GM12878 (cell line): ENCODE measurements around the gene OR4N5. TPM values are rescaled to one million over a fixed set of nuclear protein-coding genes. Genes with fewer than 3 reads are reported as not detected.

ENCODE experiments used
- ATAC-seq: fragments of 200-7000 bp; cut with Tn5 transposase; 3 replicates; pipeline ENCODE4 v1.9.1; 2020; ENCODE audit warnings: mild to moderate bottlenecking, moderate library complexity
- BruUV-seq: library from RNA; stranded (reverse); fragments of 400-500 nt; replicated peaks from 2 replicates; lab custom pipeline; 2021; lab: Mats Ljungman, UMichigan
- CTCF ChIA-PET: fragments of 300-600 bp; sonication (Branson Sonifier 250); formaldehyde crosslinking; extraction: SDS; loops from one replicate; lab custom pipeline; 2021; ENCODE audit warnings: inconsistent platforms; lab: Yijun Ruan, JAX
- POLR2A ChIA-PET: fragments of 350-600 bp; formaldehyde crosslinking; extraction: SDS; loops from one replicate; lab custom pipeline; 2021; ENCODE audit warnings: inconsistent platforms; lab: Charles Lee
- RAD21 ChIA-PET: fragments of 300-600 bp; sonication (Branson Sonifier 250); formaldehyde crosslinking; loops from one replicate; lab custom pipeline; 2023; ENCODE audit warnings: antibody characterized with exemption; ENCODE audit not compliant: unreplicated experiment; lab: Charles Lee
- SMC1A ChIA-PET: fragments of 300-600 bp; sonication (Branson Sonifier 250); formaldehyde crosslinking; loops from one replicate; lab custom pipeline; 2023; ENCODE audit not compliant: unreplicated experiment, uncharacterized antibody; lab: Charles Lee
- DNase-seq: peaks from one replicate; pipeline ENCODE4 v3.0.0-alpha.2; 2011; ENCODE audit warnings: low read depth, low spot score
- FAIRE-seq: peaks from 3 replicates; lab custom pipeline; 2011; peaks lifted over from hg19 to GRCh38; lab: Jason Lieb, UNC
- H2AFZ ChIP-seq: 2 replicates; pipeline ENCODE4 v1.6.0; 2011; ENCODE audit warnings: low read depth, low read length, control low read depth; ENCODE audit not compliant: control insufficient read depth
- H3K27ac ChIP-seq: 2 replicates; pipeline ENCODE4 v1.5.1; 2011; ENCODE audit warnings: control low read depth; ENCODE audit not compliant: control insufficient read depth, insufficient read depth
- H3K27me3 ChIP-seq, 2 experiments: replicated peaks in 1 of 2; 2 replicates each; pipeline versions ENCODE4 v1.6.0 to v1.6.1; 2011; ENCODE audit warnings: low read length in 1 of 2; ENCODE audit not compliant: control insufficient read depth in 2 of 2, insufficient read depth in 2 of 2
- H3K36me3 ChIP-seq, 2 experiments: 2 replicates each; pipeline ENCODE4 v1.5.1; 2011; ENCODE audit warnings: low read length in 1 of 2; ENCODE audit not compliant: control insufficient read depth in 2 of 2, insufficient read depth in 2 of 2
- H3K4me1 ChIP-seq: 2 replicates; pipeline ENCODE4 v1.6.1; 2011; ENCODE audit warnings: mild to moderate bottlenecking, low read length, moderate library complexity, mixed read lengths; ENCODE audit not compliant: control insufficient read depth, insufficient read depth
- H3K4me2 ChIP-seq: 2 replicates; pipeline ENCODE4 v1.6.0; 2011; ENCODE audit warnings: control low read depth; ENCODE audit not compliant: control insufficient read depth, insufficient read depth
- H3K4me3 ChIP-seq: fragments of 200-600 bp; sonication (generic); 2 replicates; pipeline ENCODE4 v1.5.1; 2016
- H3K79me2 ChIP-seq: 2 replicates; pipeline ENCODE4 v1.6.0; 2011; ENCODE audit warnings: low read length; ENCODE audit not compliant: control insufficient read depth, insufficient read depth
- H3K9ac ChIP-seq: 2 replicates; pipeline ENCODE4 v1.8.0; 2011; ENCODE audit warnings: low read length, control low read depth, mixed read lengths; ENCODE audit not compliant: control insufficient read depth, insufficient read depth
- H3K9me3 ChIP-seq: replicated peaks from 3 replicates; pipeline ENCODE4 v1.5.1; 2011; ENCODE audit warnings: mild to moderate bottlenecking, low read length; ENCODE audit not compliant: control insufficient read depth, insufficient read depth
- H4K20me1 ChIP-seq: 2 replicates; pipeline ENCODE4 v1.6.0; 2011; ENCODE audit not compliant: control insufficient read depth, insufficient read depth
- BHLHE40 ChIP-seq, 2 experiments: fragments of 450-650 bp in 1 of 2; IDR thresholded peaks; 2 replicates each; pipeline ENCODE4 v1.6.1; 2011 to 2017; ENCODE audit warnings: low read depth in 2 of 2, borderline replicate concordance in 1 of 2, improper control_type of control experiment in 1 of 2, low read length in 1 of 2, mild to moderate bottlenecking in 1 of 2
- BMI1 ChIP-seq: fragments of 450-650 bp; IDR thresholded peaks from 2 replicates; pipeline ENCODE4 v1.6.1; 2016; ENCODE audit warnings: mild to moderate bottlenecking, moderate library complexity, borderline replicate concordance
- MTA3 ChIP-seq: IDR thresholded peaks from 2 replicates; pipeline ENCODE4 v1.6.1; 2012; ENCODE audit warnings: low read length, inconsistent platforms, borderline replicate concordance
- MYB ChIP-seq: fragments of 150-350 bp; IDR thresholded peaks from 2 replicates; pipeline ENCODE4 v1.6.1; 2014; ENCODE audit warnings: mild to moderate bottlenecking, low read depth, low read length, borderline replicate concordance
- NFYB ChIP-seq: IDR thresholded peaks from 2 replicates; pipeline ENCODE4 v1.6.1; 2011; ENCODE audit warnings: low read depth, mild to moderate bottlenecking, low read length, improper control_type of control experiment, moderate library complexity; ENCODE audit not compliant: insufficient read depth
- POLR2A ChIP-seq: IDR thresholded peaks from 2 replicates; pipeline ENCODE4 v1.6.1; 2011; ENCODE audit warnings: low read depth, mild to moderate bottlenecking, low read length
- POLR2AphosphoS2 ChIP-seq: IDR thresholded peaks from 2 replicates; pipeline ENCODE4 v1.6.1; 2011; ENCODE audit warnings: low read depth, mild to moderate bottlenecking, low read length, improper control_type of control experiment, moderate library complexity
- RCOR1 ChIP-seq: conservative IDR thresholded peaks from 2 replicates; pipeline ENCODE4 v1.6.1; 2012; ENCODE audit warnings: low read depth, low read length, improper control_type of control experiment
- RFX5 ChIP-seq: IDR thresholded peaks from 2 replicates; pipeline ENCODE4 v1.6.1; 2011; ENCODE audit warnings: low read depth, low read length, improper control_type of control experiment
- SREBF1 ChIP-seq: IDR thresholded peaks from 2 replicates; pipeline ENCODE4 v1.6.1; 2012; ENCODE audit warnings: mild to moderate bottlenecking, low read length
- SUZ12 ChIP-seq: fragments of 200-600 bp; sonication (generic); IDR thresholded peaks from one replicate; pipeline ENCODE4 v1.6.1; 2018; ENCODE audit warnings: antibody characterized with exemption, mild to moderate bottlenecking; ENCODE audit not compliant: unreplicated experiment
- YY1 ChIP-seq: IDR thresholded peaks from 2 replicates; pipeline ENCODE4 v1.6.1; 2011; ENCODE audit warnings: low read depth, mild to moderate bottlenecking, low read length
- ZSCAN29 ChIP-seq: fragments of 450-650 bp; IDR thresholded peaks from 2 replicates; pipeline ENCODE4 v1.6.1; 2017; ENCODE audit warnings: mild to moderate bottlenecking, moderate library complexity
- WGBS: methylation state at CpG from one replicate; pipeline ENCODE4 v1.1.6; 2016; ENCODE audit warnings: low lambda C conversion rate; ENCODE audit not compliant: insufficient replicate concordance, insufficient coverage; ENCODE audit errors: missing lambda C conversion rate; 5-methylcytosine and 5-hydroxymethylcytosine counted together
- in situ Hi-C: fragments of 300-500 bp; cut with MboI; formaldehyde crosslinking; loops from 9 replicates; pipeline ENCODE4 v1.14.3; 2018; ENCODE audit warnings: mixed read lengths
- intact Hi-C: fragments of 100-400 bp; cut with micrococcal nuclease; formaldehyde crosslinking; loops from one replicate; pipeline ENCODE4 v1.14.2; 2022; ENCODE audit not compliant: unreplicated experiment
- polyA plus RNA-seq, 11 experiments: library from polyadenylated mRNA; depleted of rRNA in 4 of 11; unstranded in 6 of 11; stranded (reverse) in 5 of 11; fragments of >200 nt; fragmentation: Nextera tagmentation in 4 of 11; fragmentation: Illumina TruSeq in 1 of 11; extraction: Ambion mirVana in 4 of 11; extraction: Trizol in 1 of 11; gene quantifications; 1 replicate in 1 of 11; 2 replicates in 10 of 11; pipeline versions ENCODE4 v1.2.1 to v1.2.3, GENCODE V29; 2011 to 2016; ENCODE audit warnings: inconsistent platforms in 2 of 11, missing spikeins in 2 of 11, low read depth in 1 of 11
- total RNA-seq, 4 experiments: library from RNA; depleted of rRNA in 3 of 4; stranded (reverse); fragments of >200 nt in 3 of 4; fragmentation: Illumina TruSeq in 1 of 4; extraction: Trizol in 1 of 4; gene quantifications; 2 replicates each; pipeline versions ENCODE4 v1.2.1 to v1.2.3, GENCODE V29; 2013 to 2021
- TF ChIP-seq, protein P1 (sequence below): fragments of 150-350 bp; IDR thresholded peaks from 2 replicates; pipeline ENCODE4 v1.6.1; 2016; ENCODE audit warnings: low read depth, low read length
- TF ChIP-seq, protein P2 (sequence below): fragments of 450-650 bp; IDR thresholded peaks from 2 replicates; pipeline ENCODE4 v1.6.1; 2018; ENCODE audit warnings: borderline replicate concordance, mild to moderate bottlenecking; ENCODE audit not compliant: partially characterized antibody

Gene OR4N5
- total and polyA plus RNA-seq, 10 of the 15 experiments (the other 5 are each of a cell fraction or from before 2014, with no cell fraction given) = not detected

DNA sequence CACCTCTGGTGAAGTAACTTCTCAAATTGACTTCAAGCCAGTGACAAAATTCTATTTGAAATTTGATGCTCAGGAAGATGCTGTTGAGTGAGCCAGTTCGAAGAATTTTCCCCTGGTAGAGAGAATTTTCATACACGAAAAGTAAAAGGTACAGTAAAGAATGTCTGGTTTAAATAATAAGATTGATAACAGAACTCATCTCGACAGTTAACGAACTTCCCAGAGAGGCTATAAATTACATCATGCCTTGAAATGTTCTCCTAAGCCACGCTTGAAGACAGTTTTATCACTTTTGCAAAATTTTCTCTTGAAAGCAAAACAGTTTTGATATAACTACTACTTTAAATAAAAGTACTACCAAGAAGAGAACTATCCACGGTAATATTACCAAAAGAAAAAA is 37.7 kb downstream of the OR4N5 start:
- H3K27ac ChIP-seq = no peak overlapping the region
- H3K79me2 ChIP-seq = no peaks in the 10 kb centered on the region
- intact Hi-C loops (no loop called here), in situ Hi-C loops (no loop called here)
- DNase-seq (no peak), FAIRE-seq (no peak), ATAC-seq (no peak)
- no peak overlapping the region for H3K4me3 ChIP-seq
- BruUV-seq = no TSS peak
- WGBS = 5% methylated on average over 6 of the region's 6 CpGs
- H4K20me1 ChIP-seq = no peaks in the 10 kb centered on the region
- ChIA-PET CTCF (no interaction called here), SMC1A (no interaction called here), POLR2A (no interaction called here), RAD21 (no interaction called here)
- TF ChIP-seq, protein P1, sequence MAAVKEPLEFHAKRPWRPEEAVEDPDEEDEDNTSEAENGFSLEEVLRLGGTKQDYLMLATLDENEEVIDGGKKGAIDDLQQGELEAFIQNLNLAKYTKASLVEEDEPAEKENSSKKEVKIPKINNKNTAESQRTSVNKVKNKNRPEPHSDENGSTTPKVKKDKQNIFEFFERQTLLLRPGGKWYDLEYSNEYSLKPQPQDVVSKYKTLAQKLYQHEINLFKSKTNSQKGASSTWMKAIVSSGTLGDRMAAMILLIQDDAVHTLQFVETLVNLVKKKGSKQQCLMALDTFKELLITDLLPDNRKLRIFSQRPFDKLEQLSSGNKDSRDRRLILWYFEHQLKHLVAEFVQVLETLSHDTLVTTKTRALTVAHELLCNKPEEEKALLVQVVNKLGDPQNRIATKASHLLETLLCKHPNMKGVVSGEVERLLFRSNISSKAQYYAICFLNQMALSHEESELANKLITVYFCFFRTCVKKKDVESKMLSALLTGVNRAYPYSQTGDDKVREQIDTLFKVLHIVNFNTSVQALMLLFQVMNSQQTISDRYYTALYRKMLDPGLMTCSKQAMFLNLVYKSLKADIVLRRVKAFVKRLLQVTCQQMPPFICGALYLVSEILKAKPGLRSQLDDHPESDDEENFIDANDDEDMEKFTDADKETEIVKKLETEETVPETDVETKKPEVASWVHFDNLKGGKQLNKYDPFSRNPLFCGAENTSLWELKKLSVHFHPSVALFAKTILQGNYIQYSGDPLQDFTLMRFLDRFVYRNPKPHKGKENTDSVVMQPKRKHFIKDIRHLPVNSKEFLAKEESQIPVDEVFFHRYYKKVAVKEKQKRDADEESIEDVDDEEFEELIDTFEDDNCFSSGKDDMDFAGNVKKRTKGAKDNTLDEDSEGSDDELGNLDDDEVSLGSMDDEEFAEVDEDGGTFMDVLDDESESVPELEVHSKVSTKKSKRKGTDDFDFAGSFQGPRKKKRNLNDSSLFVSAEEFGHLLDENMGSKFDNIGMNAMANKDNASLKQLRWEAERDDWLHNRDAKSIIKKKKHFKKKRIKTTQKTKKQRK = no peak
- no peak for TF ChIP-seq RFX5
- TF ChIP-seq MYB = no peak
- no peak for TF ChIP-seq POLR2AphosphoS2
- TF ChIP-seq YY1 = no peak
- no peak for TF ChIP-seq BMI1
- no peak for TF ChIP-seq SUZ12
- TF ChIP-seq SREBF1 = no peak
- TF ChIP-seq MTA3 = no peak
- TF ChIP-seq NFYB = no peak
- no peak for TF ChIP-seq POLR2A
- no peak for TF ChIP-seq ZSCAN29
- TF ChIP-seq, protein P2, sequence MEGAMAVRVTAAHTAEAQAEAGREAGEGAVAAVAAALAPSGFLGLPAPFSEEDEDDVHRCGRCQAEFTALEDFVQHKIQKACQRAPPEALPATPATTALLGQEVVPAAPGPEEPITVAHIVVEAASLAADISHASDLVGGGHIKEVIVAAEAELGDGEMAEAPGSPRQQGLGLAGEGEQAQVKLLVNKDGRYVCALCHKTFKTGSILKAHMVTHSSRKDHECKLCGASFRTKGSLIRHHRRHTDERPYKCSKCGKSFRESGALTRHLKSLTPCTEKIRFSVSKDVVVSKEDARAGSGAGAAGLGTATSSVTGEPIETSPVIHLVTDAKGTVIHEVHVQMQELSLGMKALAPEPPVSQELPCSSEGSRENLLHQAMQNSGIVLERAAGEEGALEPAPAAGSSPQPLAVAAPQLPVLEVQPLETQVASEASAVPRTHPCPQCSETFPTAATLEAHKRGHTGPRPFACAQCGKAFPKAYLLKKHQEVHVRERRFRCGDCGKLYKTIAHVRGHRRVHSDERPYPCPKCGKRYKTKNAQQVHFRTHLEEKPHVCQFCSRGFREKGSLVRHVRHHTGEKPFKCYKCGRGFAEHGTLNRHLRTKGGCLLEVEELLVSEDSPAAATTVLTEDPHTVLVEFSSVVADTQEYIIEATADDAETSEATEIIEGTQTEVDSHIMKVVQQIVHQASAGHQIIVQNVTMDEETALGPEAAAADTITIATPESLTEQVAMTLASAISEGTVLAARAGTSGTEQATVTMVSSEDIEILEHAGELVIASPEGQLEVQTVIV = no peak
- TF ChIP-seq BHLHE40 (IDR thresholded peaks at IDR 0.05; ENCODE audit: borderline replicate concordance in 1 of 2, low read depth in 2 of 2, low read length in 1 of 2) = no peak
- TF ChIP-seq RCOR1 = no peak
- H3K27me3 ChIP-seq = no peaks in the 10 kb centered on the region; a peak in 1 of 4 replicates
- H2AFZ ChIP-seq = no peak overlapping the region
- no peak overlapping the region for H3K4me2 ChIP-seq
- no peak overlapping the region for H3K9ac ChIP-seq
- H3K9me3 ChIP-seq = no peaks in the 10 kb centered on the region
- no peaks in the 10 kb centered on the region for H3K36me3 ChIP-seq
- H3K4me1 ChIP-seq = no peaks in the 10 kb centered on the region
